NCI-H1092 treated with DMSO at 0.1 percent for 48 hours (cell line): ENCODE measurements around the gene CUX1.
"Not testable (repeated sequence)": the region's sequence is repeated elsewhere in the genome, so short reads cannot be mapped to it uniquely, and the experiment has no call there.

Experiments
- DNase-seq: peaks from one replicate; lab custom pipeline; 2025; lab: John Stamatoyannopoulos, UW

Gene CUX1

GRCh38 chr7:101823596-101823995 is 6.2 kb downstream of the CUX1 start:
- DNase-seq = no peak

DNA sequence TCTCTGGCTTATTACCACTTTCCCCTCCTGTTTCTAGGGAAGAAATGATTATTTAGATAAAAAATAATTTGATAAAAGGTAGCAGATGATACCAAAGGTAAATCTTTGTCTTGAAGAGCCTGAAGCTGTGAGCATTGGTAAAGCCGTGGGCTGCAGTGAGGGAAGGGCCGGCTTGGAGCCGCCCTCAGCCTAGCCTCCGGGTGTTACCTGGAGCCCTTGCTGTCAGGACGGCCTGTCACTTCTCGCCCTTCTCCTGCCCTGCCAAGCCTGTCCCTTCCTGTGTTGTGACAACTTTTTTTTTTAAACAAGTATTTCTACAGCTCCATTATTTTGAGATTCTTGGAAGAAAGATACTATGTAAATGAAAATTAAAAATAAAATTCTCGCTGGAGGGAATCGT is 7.0 kb downstream of the CUX1 start:
- no peak for DNase-seq

- no peak for DNase-seq
Measured at GRCh38 chr7:101826081-101826835, 8.8 kb downstream of the CUX1 start.

DNA sequence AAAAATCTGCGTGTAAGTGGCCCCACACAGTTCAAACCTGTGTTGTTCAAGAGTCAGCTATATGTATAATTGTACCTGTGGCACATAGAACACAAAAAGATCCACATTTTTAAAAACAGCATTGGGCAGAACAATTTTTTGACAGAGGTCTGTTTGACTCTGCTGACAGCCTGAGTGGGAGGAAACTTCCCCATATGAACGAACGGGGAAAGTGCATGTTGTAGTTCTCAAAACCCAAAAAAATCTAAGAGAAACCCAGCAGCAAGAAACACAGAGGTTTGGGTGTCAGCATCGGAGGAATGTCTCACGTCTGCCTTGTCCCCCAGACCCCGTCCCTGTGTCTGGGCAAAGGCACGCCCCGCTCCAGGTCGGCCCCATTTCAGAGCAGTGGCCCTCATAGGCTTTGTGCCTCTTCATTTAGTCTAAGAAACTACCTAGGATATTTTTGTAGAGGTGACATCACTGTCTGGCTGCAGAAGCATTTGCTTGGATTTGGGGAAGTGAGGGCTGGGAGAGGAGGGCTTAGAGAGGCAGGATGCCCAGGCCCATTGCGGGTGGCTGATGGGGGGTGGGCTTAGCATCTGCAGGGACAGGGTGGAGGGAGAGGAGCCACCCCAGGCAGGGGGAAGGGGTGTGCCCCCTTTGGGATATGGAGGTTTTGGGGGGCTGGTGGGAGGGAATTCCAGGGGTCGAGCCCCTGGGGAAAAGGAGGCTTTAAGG is 11.0 kb downstream of the CUX1 start:
- no peak for DNase-seq

GRCh38 chr7:101829374-101829773 is 11.9 kb downstream of the CUX1 start:
- no peak for DNase-seq

DNA sequence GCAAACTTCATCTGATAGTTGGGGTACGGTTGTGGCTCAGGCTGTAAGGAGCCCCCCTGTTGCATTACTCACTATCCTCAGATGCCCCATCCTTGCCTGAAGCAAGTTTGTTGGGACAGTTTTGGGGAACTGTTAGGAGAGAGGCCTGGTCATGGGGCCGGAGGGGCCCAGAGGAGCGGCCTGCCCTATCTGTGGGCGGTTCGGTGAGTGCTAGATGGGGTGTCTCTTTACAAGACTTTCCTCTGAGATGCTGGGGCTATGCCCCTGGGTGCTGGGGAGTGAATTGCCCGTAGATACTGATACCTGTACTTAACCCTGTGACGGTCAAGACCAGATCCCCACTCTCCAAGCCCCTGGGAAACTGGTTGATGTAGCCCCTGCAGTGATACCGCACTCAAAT is 12.4 kb downstream of the CUX1 start:
- no peak for DNase-seq

DNA sequence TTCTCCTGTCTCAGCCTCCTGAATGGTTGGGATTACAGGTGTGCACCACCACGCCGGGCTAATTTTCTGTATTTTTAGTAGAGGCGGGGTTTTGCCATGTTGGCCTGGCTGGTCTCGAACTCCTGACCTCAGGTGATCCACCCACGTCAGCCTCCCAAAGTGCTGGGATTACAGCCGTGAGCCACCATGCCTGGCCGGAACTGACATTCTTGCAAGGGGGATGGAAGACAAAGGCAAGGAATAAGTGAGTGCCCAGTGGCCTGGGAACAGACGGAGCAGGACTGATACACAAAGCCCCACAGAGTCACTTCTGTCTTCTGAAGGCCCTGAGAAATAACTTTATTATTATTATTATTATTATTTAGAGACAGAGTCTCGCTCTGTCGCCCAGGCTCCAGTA is 14.0 kb downstream of the CUX1 start:
- not testable (repeated sequence) for DNase-seq

DNA sequence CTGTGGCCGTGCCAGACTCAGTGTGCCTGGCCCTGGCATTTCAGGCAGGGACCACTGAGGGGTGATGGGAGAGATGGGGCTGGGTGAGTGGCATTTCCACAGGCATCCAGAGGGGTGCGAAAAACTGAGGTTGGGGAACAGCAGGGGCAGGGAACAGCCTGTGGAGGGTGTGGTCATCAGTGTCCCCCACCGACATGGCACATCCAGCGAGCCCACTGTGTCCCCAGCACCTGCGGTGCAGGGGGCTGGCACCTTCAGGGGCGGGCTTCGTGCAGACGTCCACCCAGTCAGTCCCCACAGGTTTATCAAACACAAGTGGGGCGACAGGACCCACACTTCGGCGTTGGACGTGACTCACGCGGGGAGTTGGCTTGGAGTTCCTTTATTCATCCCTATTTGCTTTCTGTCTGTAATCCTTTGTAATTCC is 14.8 kb downstream of the CUX1 start:
- no peak for DNase-seq

- no peak for DNase-seq
Measured at GRCh38 chr7:101832685-101833375, 15.4 kb downstream of the CUX1 start.

DNA sequence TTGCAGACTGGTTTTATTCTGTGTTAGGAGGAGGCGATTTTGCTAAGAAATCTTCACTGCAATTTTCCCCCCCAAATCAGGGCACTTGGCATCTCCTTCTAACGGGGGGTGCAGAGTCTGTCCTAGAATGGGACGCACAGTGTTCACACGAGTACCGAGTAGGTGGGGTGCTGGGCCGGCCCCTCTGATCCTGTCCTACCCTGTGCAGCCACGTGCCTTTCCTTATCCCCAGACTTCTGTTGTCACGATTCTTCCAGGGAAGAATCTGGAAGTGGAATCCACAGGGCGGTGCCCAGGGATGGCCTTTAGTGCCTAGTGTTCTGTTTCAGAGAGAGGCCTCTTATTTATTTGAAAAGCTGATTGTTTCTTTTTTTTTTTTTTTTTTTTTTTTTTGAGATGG is 16.4 kb downstream of the CUX1 start:
- DNase-seq = no peak

DNA sequence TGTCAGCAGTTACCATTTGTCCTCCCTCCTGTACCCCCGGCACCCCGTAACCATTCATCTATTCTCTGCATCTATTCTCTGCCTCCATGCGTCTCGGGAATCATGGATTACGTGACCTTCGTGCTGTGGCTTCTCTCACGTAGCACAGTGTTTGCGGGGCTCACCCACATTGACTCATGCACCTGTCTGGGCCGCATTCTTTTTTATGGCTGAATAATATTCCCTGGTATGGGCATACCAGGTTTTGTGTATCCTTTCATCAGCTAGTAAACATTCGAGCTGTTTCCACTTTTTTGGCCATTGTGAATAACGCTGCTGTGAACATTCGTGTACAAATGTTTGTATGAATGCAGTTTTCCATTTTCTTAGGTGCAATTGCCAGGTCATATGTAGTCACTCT is 17.7 kb downstream of the CUX1 start:
- DNase-seq = no peak

DNA sequence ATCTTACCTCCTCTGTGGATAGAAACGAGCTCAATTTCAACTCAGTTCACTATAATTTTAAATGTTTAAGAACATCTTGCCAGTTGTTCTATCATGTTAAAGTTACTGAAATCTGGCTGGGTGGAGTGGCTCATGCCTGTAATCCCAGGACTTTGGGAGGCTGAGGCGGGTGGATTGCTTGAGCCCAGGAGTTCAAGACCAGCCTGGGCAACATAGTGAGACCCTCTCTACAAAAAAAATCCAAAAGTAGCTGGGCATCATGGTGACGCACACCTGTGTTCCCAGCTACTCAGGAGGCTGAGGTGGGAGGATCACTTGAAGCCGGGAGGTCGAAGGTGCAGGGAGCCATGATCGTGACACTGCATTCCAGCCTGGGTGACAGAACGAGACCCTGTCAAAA is 20.0 kb downstream of the CUX1 start:
- not testable (repeated sequence) for DNase-seq

GRCh38 chr7:101838837-101839483 is 21.5 kb downstream of the CUX1 start:
- DNase-seq = no peak

GRCh38 chr7:101841328-101841727 is 23.9 kb downstream of the CUX1 start:
- DNase-seq = no peak

GRCh38 chr7:101843293-101844271 is 26.2 kb downstream of the CUX1 start:
- DNase-seq = no peak

DNA sequence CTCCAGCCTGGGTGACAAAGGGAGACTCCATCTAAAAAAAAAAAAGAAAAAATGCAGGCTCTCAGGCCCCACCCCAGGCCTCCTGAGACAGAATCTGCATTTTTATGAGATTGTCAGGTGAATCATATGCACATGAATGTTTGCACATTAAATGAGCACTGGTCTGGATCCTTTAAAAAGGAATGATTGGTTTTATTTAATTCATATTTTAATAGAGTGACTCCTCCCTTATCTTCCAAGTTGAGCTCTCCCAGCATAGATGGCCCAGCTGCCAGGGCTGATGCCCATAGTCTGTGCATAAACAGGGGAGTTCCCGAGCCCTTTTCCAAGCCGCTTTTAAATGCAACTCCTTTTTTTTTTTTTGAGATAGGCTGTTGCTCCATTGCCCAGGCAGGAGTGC is 28.5 kb downstream of the CUX1 start:
- DNase-seq = no peak

- DNase-seq = no peak
Measured at GRCh38 chr7:101846800-101847538, 29.5 kb downstream of the CUX1 start.

GRCh38 chr7:101848208-101848951 is 31.0 kb downstream of the CUX1 start:
- DNase-seq = no peak

GRCh38 chr7:101849314-101849713 is 31.9 kb downstream of the CUX1 start:
- DNase-seq = not testable (repeated sequence)

DNA sequence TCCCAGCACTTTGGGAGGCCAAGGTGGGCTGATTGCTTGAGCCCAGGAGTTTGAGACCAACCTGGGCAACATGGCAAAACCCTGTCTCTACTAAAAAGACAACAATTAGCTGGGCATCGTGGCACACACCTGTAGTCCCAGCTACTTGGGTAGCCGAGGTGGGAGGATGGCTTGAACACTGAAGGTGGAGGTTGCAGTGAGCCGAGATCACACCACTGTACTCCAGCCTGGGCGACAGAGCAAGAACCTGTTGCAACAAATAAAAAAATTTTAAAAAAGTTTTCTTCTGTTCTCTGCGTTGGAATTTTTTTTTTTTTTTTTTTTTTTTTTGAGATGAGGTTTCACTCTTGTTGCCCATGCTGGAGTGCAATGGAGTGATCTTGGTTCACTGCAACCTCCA is 34.9 kb downstream of the CUX1 start:
- DNase-seq = not testable (repeated sequence)
